Endothelial cell of umbilical vein (primary cell): ENCODE results near the gene CP. TPM values are rescaled to one million over a fixed set of nuclear protein-coding genes. Genes with fewer than 3 reads are reported as not detected.

Experiments
- BruUV-seq: library from RNA; stranded (reverse); fragments of 400-500 nt; replicated peaks from 2 replicates; lab custom pipeline; 2021; lab: Mats Ljungman, UMichigan
- CTCF ChIA-PET: fragments of 300-600, 350-600 bp; sonication (Branson Sonifier 250); formaldehyde crosslinking; loops from one replicate; lab custom pipeline; 2021; ENCODE audit warnings: antibody characterized with exemption, inconsistent platforms; lab: Charles Lee
- POLR2A ChIA-PET: fragments of 300-600, 350-600 bp; sonication (Branson Sonifier 250); formaldehyde crosslinking; loops from one replicate; lab custom pipeline; 2021; ENCODE audit warnings: antibody characterized with exemption, inconsistent platforms; lab: Charles Lee
- DNase-seq: peaks from one replicate; pipeline ENCODE4 v3.0.0-alpha.2; 2011; ENCODE audit warnings: low read depth, low spot score
- FAIRE-seq: peaks from 2 replicates; lab custom pipeline; 2011; peaks lifted over from hg19 to GRCh38; lab: Jason Lieb, UNC
- H2AFZ ChIP-seq: 2 replicates; pipeline ENCODE4 v1.6.0; 2012; ENCODE audit warnings: low read depth, low read length, control low read depth, inconsistent platforms
- H3K27ac ChIP-seq: 2 replicates; pipeline ENCODE4 v1.5.1; 2011; ENCODE audit warnings: low read depth, mild to moderate bottlenecking, control low read depth, low read length, moderate library complexity; ENCODE audit not compliant: insufficient read depth
- H3K27me3 ChIP-seq, 2 experiments: 2 replicates each; pipeline versions ENCODE4 v1.6.0 to v1.6.1; 2011; ENCODE audit warnings: low read length in 2 of 2, mixed read lengths in 1 of 2; ENCODE audit not compliant: control insufficient read depth in 2 of 2, insufficient read depth in 2 of 2
- H3K36me3 ChIP-seq, 2 experiments: 2 replicates in 1 of 2; 3 replicates in 1 of 2; pipeline ENCODE4 v1.5.1; 2011; ENCODE audit warnings: low read length in 2 of 2, mild to moderate bottlenecking in 1 of 2, moderate library complexity in 1 of 2; ENCODE audit not compliant: control insufficient read depth in 2 of 2, insufficient read depth in 2 of 2; ENCODE audit errors: extremely low read depth in 1 of 2
- H3K4me1 ChIP-seq: 3 replicates; pipeline ENCODE4 v1.5.1; 2011; ENCODE audit warnings: mild to moderate bottlenecking, low read length; ENCODE audit not compliant: control insufficient read depth, insufficient read depth; ENCODE audit errors: extremely low read depth
- H3K4me2 ChIP-seq: 2 replicates; pipeline ENCODE4 v1.6.1; 2011; ENCODE audit warnings: low read length, control low read depth, mixed read lengths; ENCODE audit not compliant: insufficient read depth
- H3K4me3 ChIP-seq, 3 experiments: fragments of 200-600 bp in 1 of 3; sonication (generic), shearing (Covaris generic) in 1 of 3; replicated peaks in 1 of 3; 2 replicates each; pipeline ENCODE4 v1.5.1; 2011 to 2016; ENCODE audit warnings: control low read depth in 3 of 3, low read length in 3 of 3, mild to moderate bottlenecking in 2 of 3, inconsistent platforms in 1 of 3, low read depth in 1 of 3, moderate library complexity in 1 of 3; ENCODE audit not compliant: insufficient read depth in 1 of 3
- H3K79me2 ChIP-seq: 2 replicates; pipeline ENCODE4 v1.6.0; 2012; ENCODE audit warnings: low read length, inconsistent platforms; ENCODE audit not compliant: control insufficient read depth, insufficient read depth
- H3K9ac ChIP-seq: replicated peaks from 2 replicates; pipeline ENCODE3; 2011; ENCODE audit warnings: low read length, control low read depth; ENCODE audit not compliant: insufficient read depth; ENCODE audit errors: extremely low read depth
- H3K9me1 ChIP-seq: replicated peaks from 3 replicates; pipeline ENCODE4 v1.6.0; 2011; ENCODE audit warnings: mild to moderate bottlenecking, low read length; ENCODE audit not compliant: control insufficient read depth, insufficient read depth; ENCODE audit errors: extremely low read depth
- H3K9me3 ChIP-seq: replicated peaks from 2 replicates; pipeline ENCODE4 v1.5.1; 2012; ENCODE audit warnings: low read length, inconsistent platforms; ENCODE audit not compliant: control insufficient read depth, insufficient read depth
- H4K20me1 ChIP-seq: replicated peaks from 2 replicates; pipeline ENCODE3; 2011; ENCODE audit warnings: mild to moderate bottlenecking, low read length; ENCODE audit not compliant: control insufficient read depth, insufficient read depth; ENCODE audit errors: extremely low read depth
- EZH2 ChIP-seq: IDR thresholded peaks from 2 replicates; pipeline ENCODE4 v1.6.1; 2012; ENCODE audit warnings: borderline replicate concordance, low read depth, mild to moderate bottlenecking, moderate library complexity, low read length, inconsistent platforms; ENCODE audit not compliant: severe bottlenecking
- FOS ChIP-seq: IDR thresholded peaks from 2 replicates; pipeline ENCODE4 v1.6.1; 2011; ENCODE audit warnings: mild to moderate bottlenecking, low read length, moderate library complexity, borderline replicate concordance; ENCODE audit not compliant: insufficient read depth
- GATA2 ChIP-seq: IDR thresholded peaks from 2 replicates; pipeline ENCODE4 v1.7.0; 2011; ENCODE audit warnings: low read depth, mild to moderate bottlenecking, moderate library complexity, mixed read lengths, low read length; ENCODE audit not compliant: insufficient read length, insufficient read depth
- JUN ChIP-seq: IDR thresholded peaks from 2 replicates; pipeline ENCODE4 v1.6.1; 2011; ENCODE audit warnings: borderline replicate concordance, low read depth; ENCODE audit not compliant: insufficient read length, insufficient read depth
- MAX ChIP-seq: IDR thresholded peaks from 2 replicates; pipeline ENCODE4 v1.6.1; 2011; ENCODE audit not compliant: insufficient read depth, insufficient read length
- MYC ChIP-seq: IDR thresholded peaks from one replicate; pipeline ENCODE4 v1.6.1; 2011; ENCODE audit warnings: mild to moderate bottlenecking, low read depth, low read length
- POLR2A ChIP-seq: IDR thresholded peaks from 2 replicates; pipeline ENCODE4 v1.6.1; 2012; ENCODE audit warnings: low read depth, mild to moderate bottlenecking, control low read depth, low read length
- POLR2AphosphoS5 ChIP-seq: IDR thresholded peaks from 2 replicates; pipeline ENCODE4 v1.6.1; 2012; ENCODE audit warnings: low read depth, mild to moderate bottlenecking, control low read depth, low read length, moderate library complexity; ENCODE audit not compliant: insufficient read depth
- dilution Hi-C: fragments of 300-500 bp; cut with MboI; formaldehyde crosslinking; loops from one replicate; pipeline ENCODE4 v1.15.0; 2019; ENCODE audit warnings: low sequenced_read_pairs; ENCODE audit not compliant: extremely low pct_ligation_motif_present
- intact Hi-C: fragments of 100-400 bp; cut with micrococcal nuclease; formaldehyde crosslinking; loops from one replicate; pipeline ENCODE4 v1.10.0; 2022
- polyA plus RNA-seq, 4 experiments: library from polyadenylated mRNA; depleted of rRNA in 3 of 4; stranded (reverse) in 3 of 4; unstranded in 1 of 4; fragments of >200 nt; gene quantifications; 2 replicates each; pipeline versions ENCODE4 v1.2.1 to v1.2.3, GENCODE V29; 2011 to 2012; ENCODE audit warnings: missing spikeins in 1 of 4
- total RNA-seq: library from RNA; stranded (reverse); gene quantifications from 2 replicates; pipeline ENCODE4 v1.2.3, GENCODE V29; 2021
- TF ChIP-seq, protein P1 (sequence below), 2 donors: IDR thresholded peaks; 1 replicate in 1 of 2; 2 replicates in 1 of 2; pipeline ENCODE4 v1.5.1; 2011; ENCODE audit warnings: low read length in 2 of 2, mild to moderate bottlenecking in 2 of 2, moderate library complexity in 2 of 2, control low read depth in 1 of 2, inconsistent platforms in 1 of 2, low read depth in 1 of 2; ENCODE audit not compliant: insufficient read depth in 1 of 2; ENCODE audit errors: extremely low read depth in 1 of 2

Gene CP
- total and polyA plus RNA-seq, 2 donors (not counting 3 experiments of a cell fraction or from before 2014, with no cell fraction given): not detected

GRCh38 chr3:149227591-149228268 lies 6.1 kb upstream of the CP start:
- Histone ChIP-seq H3K9me1 (no peaks in the 10 kb centered on the region), H3K4me2 (no peak overlapping the region), H2AFZ (no peak overlapping the region), H4K20me1 (no peaks in the 10 kb centered on the region), H3K4me1 (peaks cover 18% of the 10 kb centered on the region), H3K27ac (no peak overlapping the region), H3K79me2 (no peaks in the 10 kb centered on the region), H3K9me3 (no peaks in the 10 kb centered on the region), H3K36me3 (no peaks in the 10 kb centered on the region), H3K4me3 (no peak overlapping the region), H3K9ac (no peak overlapping the region), H3K27me3 (no peaks in the 10 kb centered on the region)
- TF ChIP-seq GATA2: no peak
- no peak for TF ChIP-seq MAX
- no peak for TF ChIP-seq MYC
- TF ChIP-seq POLR2AphosphoS5: no peak
- no peak for TF ChIP-seq FOS
- no peak for TF ChIP-seq JUN
- no peak for TF ChIP-seq EZH2
- TF ChIP-seq, protein P1, sequence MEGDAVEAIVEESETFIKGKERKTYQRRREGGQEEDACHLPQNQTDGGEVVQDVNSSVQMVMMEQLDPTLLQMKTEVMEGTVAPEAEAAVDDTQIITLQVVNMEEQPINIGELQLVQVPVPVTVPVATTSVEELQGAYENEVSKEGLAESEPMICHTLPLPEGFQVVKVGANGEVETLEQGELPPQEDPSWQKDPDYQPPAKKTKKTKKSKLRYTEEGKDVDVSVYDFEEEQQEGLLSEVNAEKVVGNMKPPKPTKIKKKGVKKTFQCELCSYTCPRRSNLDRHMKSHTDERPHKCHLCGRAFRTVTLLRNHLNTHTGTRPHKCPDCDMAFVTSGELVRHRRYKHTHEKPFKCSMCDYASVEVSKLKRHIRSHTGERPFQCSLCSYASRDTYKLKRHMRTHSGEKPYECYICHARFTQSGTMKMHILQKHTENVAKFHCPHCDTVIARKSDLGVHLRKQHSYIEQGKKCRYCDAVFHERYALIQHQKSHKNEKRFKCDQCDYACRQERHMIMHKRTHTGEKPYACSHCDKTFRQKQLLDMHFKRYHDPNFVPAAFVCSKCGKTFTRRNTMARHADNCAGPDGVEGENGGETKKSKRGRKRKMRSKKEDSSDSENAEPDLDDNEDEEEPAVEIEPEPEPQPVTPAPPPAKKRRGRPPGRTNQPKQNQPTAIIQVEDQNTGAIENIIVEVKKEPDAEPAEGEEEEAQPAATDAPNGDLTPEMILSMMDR (IDR thresholded peaks at IDR 0.05; ENCODE audit: extremely low read depth in 1 of 2, insufficient read depth in 1 of 2, low read depth in 1 of 2, low read length in 2 of 2): no peak
- no peak for TF ChIP-seq POLR2A
- no TSS peak for BruUV-seq
- DNase-seq (no peak), FAIRE-seq (no peak)
- ChIA-PET POLR2A (no interaction called here), CTCF (interaction anchor here (1.1 kb wide), 1 partner anchor 272 kb away, joined by 4 read pairs; no protein-coding TSS in a partner anchor)
- dilution Hi-C loops (no loop called here), intact Hi-C loops (no loop called here)
